HEK293 (cell line): Measurements from ENCODE around the gene AIG1.

Source experiments
- BCL6B ChIP-seq: fragments of 450-650 bp; formaldehyde crosslinking; IDR thresholded peaks from 2 replicates; pipeline ENCODE4 v1.5.1; 2017; ENCODE audit warnings: missing biosample characterization, missing genetic modification characterization
- CTCF ChIP-seq: fragments of 450-650 bp; formaldehyde crosslinking; IDR thresholded peaks from 2 replicates; pipeline ENCODE4 v1.5.1; 2016; ENCODE audit warnings: missing biosample characterization, missing genetic modification characterization
- EGR2 ChIP-seq: fragments of 450-650 bp; formaldehyde crosslinking; IDR thresholded peaks from 2 replicates; pipeline ENCODE4 v1.5.1; 2016; ENCODE audit warnings: low read depth, missing biosample characterization, missing genetic modification characterization
- KLF7 ChIP-seq: fragments of 450-650 bp; formaldehyde crosslinking; IDR thresholded peaks from 2 replicates; pipeline ENCODE4 v1.5.1; 2016; ENCODE audit warnings: missing biosample characterization, missing genetic modification characterization, borderline replicate concordance
- ZBTB10 ChIP-seq: fragments of 450-650 bp; formaldehyde crosslinking; IDR thresholded peaks from 2 replicates; pipeline ENCODE4 v1.5.1; 2016; ENCODE audit warnings: missing biosample characterization, missing genetic modification characterization
- ZNF133 ChIP-seq: fragments of 450-650 bp; formaldehyde crosslinking; IDR thresholded peaks from 2 replicates; pipeline ENCODE4 v1.5.1; 2016; ENCODE audit warnings: missing biosample characterization, missing genetic modification characterization
- ZNF580 ChIP-seq: fragments of 450-650 bp; formaldehyde crosslinking; IDR thresholded peaks from 2 replicates; pipeline ENCODE4 v1.5.1; 2016; ENCODE audit warnings: missing biosample characterization, missing genetic modification characterization

GRCh38 chr6:143039548-143039947, 21.1 kb upstream of the AIG1 start:
- TF ChIP-seq ZNF133 (tag by site-specific recombination): no peak
- no peak for TF ChIP-seq CTCF (tag by site-specific recombination)
- TF ChIP-seq EGR2 (tag by site-specific recombination): no peak
- no peak for TF ChIP-seq KLF7 (tag by site-specific recombination)
- no peak for TF ChIP-seq ZNF580 (tag by site-specific recombination)
- TF ChIP-seq BCL6B: no peak
- no peak for TF ChIP-seq ZBTB10 (tag by site-specific recombination)
